ENCODE measurements around the gene PRPF19.

GRCh38 chr11:60927061-60927592, 20.7 kb upstream of the PRPF19 start:
- no peak for TF ChIP-seq CTCF (IDR thresholded peaks at IDR 0.05; ENCODE audit: borderline replicate concordance, extremely low read depth, low read length, poor library complexity, severe bottlenecking)
- TF ChIP-seq EZH2 (IDR thresholded peaks at IDR 0.05; ENCODE audit: borderline replicate concordance, low read depth, low read length, severe bottlenecking): no peak

Measured in DND-41 (cell line).